HepG2 (cell line): ENCODE measurements around the gene TXNL4A. TPM values are rescaled to one million over a fixed set of nuclear protein-coding genes. Genes with fewer than 3 reads are reported as not detected.

Source experiments
- ATAC-seq: fragments of 200-7000 bp; cut with Tn5 transposase; 3 replicates; pipeline ENCODE4 v1.9.1; 2020; ENCODE audit warnings: mild to moderate bottlenecking, moderate library complexity
- BruUV-seq: library from RNA; stranded (reverse); fragments of 400-500 nt; replicated peaks from 2 replicates; lab custom pipeline; 2021; lab: Mats Ljungman, UMichigan
- CTCF ChIA-PET: fragments of 300-600 bp; formaldehyde crosslinking; extraction: SDS; loops from one replicate; lab custom pipeline; 2021; ENCODE audit warnings: low total read pairs, inconsistent platforms, low intra/inter-chr PET ratio; lab: Yijun Ruan, JAX
- POLR2A ChIA-PET: fragments of 350-600 bp; sonication (Branson Sonifier 250); formaldehyde crosslinking; loops from one replicate; lab custom pipeline; 2020; ENCODE audit warnings: antibody characterized with exemption, inconsistent platforms; lab: Yijun Ruan, JAX
- DNase-seq: peaks from one replicate; pipeline ENCODE4 v3.0.0-alpha.2; 2015; ENCODE audit warnings: low spot score
- FAIRE-seq: peaks from 3 replicates; lab custom pipeline; 2011; peaks lifted over from hg19 to GRCh38; lab: Jason Lieb, UNC
- H2AFZ ChIP-seq: one replicate; pipeline ENCODE4 v1.6.1; 2011; ENCODE audit warnings: low read length, inconsistent platforms
- H3K27ac ChIP-seq: fragments of 300-600 bp; 3 replicates; pipeline ENCODE4 v1.8.0; 2011; ENCODE audit warnings: mixed run types, mild to moderate bottlenecking, mixed read lengths, low read length, inconsistent platforms; ENCODE audit not compliant: insufficient read depth; ENCODE audit errors: extremely low read length
- H3K27me3 ChIP-seq, 2 experiments: fragments of 200-600 bp in 1 of 2; 2 replicates in 1 of 2; 3 replicates in 1 of 2; pipeline versions ENCODE4 v1.6.0 to v1.8.0; 2011; ENCODE audit warnings: low read length in 2 of 2, mild to moderate bottlenecking in 2 of 2, moderate library complexity in 2 of 2, inconsistent platforms in 1 of 2; ENCODE audit not compliant: insufficient read depth in 2 of 2, control insufficient read depth in 1 of 2
- H3K36me3 ChIP-seq, 2 experiments: fragments of 200-600 bp in 1 of 2; replicated peaks in 1 of 2; 2 replicates in 1 of 2; 3 replicates in 1 of 2; pipeline versions ENCODE4 v1.5.1 to v1.8.0; 2011; ENCODE audit warnings: low read length in 2 of 2, inconsistent platforms in 1 of 2; ENCODE audit not compliant: insufficient read depth in 2 of 2, control insufficient read depth in 1 of 2
- H3K4me1 ChIP-seq: 2 replicates; pipeline ENCODE4 v1.5.1; 2012; ENCODE audit warnings: low read length, inconsistent platforms; ENCODE audit not compliant: insufficient read depth
- H3K4me2 ChIP-seq: 2 replicates; pipeline ENCODE4 v1.6.0; 2011; ENCODE audit warnings: low read depth, low read length, inconsistent platforms
- H3K4me3 ChIP-seq, 3 experiments: fragments of 200-600 bp in 1 of 3; sonication (generic), shearing (Covaris generic) in 1 of 3; replicated peaks in 1 of 3; 2 replicates each; pipeline ENCODE4 v1.5.1; 2011 to 2016; ENCODE audit warnings: low read length in 3 of 3, inconsistent platforms in 2 of 3, low read depth in 2 of 3, mild to moderate bottlenecking in 2 of 3, control low read depth in 1 of 3, mixed read lengths in 1 of 3; ENCODE audit not compliant: insufficient read depth in 1 of 3
- H3K79me2 ChIP-seq: one replicate; pipeline ENCODE4 v1.6.1; 2011; ENCODE audit warnings: low read length, inconsistent platforms; ENCODE audit not compliant: insufficient read depth
- H3K9ac ChIP-seq: 2 replicates; pipeline ENCODE4 v1.6.0; 2011; ENCODE audit warnings: mild to moderate bottlenecking, low read depth, low read length, inconsistent platforms; ENCODE audit not compliant: insufficient read depth
- H3K9me3 ChIP-seq: 2 replicates; pipeline ENCODE4 v1.5.1; 2012; ENCODE audit warnings: mild to moderate bottlenecking, low read length
- H4K20me1 ChIP-seq: 2 replicates; pipeline ENCODE4 v1.6.0; 2011; ENCODE audit warnings: inconsistent platforms, mild to moderate bottlenecking, low read length, moderate library complexity; ENCODE audit not compliant: insufficient read depth
- AKAP8 ChIP-seq: sonication (generic); formaldehyde crosslinking; IDR thresholded peaks from 2 replicates; pipeline ENCODE4 v1.5.1; 2020; ENCODE audit warnings: mild to moderate bottlenecking, missing genetic modification reagents
- ELF1 ChIP-seq: sonication (generic); formaldehyde crosslinking; IDR thresholded peaks from 2 replicates; pipeline ENCODE4 v1.4.0; 2020; ENCODE audit warnings: missing genetic modification reagents
- KLF12 ChIP-seq: sonication (generic); formaldehyde crosslinking; IDR thresholded peaks from 2 replicates; pipeline ENCODE4 v1.4.0; 2020; ENCODE audit warnings: missing genetic modification reagents, borderline replicate concordance
- KMT2A ChIP-seq: sonication (generic); formaldehyde crosslinking; IDR thresholded peaks from 2 replicates; pipeline ENCODE4 v1.4.0; 2020; ENCODE audit warnings: missing genetic modification reagents
- NCOA1 ChIP-seq: sonication (generic); formaldehyde crosslinking; IDR thresholded peaks from 2 replicates; pipeline ENCODE4 v1.9.0; 2021; ENCODE audit warnings: missing genetic modification reagents
- NONO ChIP-seq, 2 experiments: fragments of 450-650 bp in 1 of 2; sonication (generic) in 1 of 2; formaldehyde crosslinking in 1 of 2; IDR thresholded peaks in 1 of 2; conservative IDR thresholded peaks in 1 of 2; 2 replicates each; pipeline versions ENCODE4 v1.6.1 to v1.8.0; 2017 to 2022; ENCODE audit warnings: mild to moderate bottlenecking in 1 of 2, missing genetic modification reagents in 1 of 2, moderate library complexity in 1 of 2
- POGZ ChIP-seq: sonication (generic); formaldehyde crosslinking; IDR thresholded peaks from 2 replicates; pipeline ENCODE4 v1.4.0; 2020; ENCODE audit warnings: mild to moderate bottlenecking, missing genetic modification reagents
- REL ChIP-seq: sonication (generic); formaldehyde crosslinking; conservative IDR thresholded peaks from 2 replicates; pipeline ENCODE4 v1.8.0; 2022; ENCODE audit warnings: mild to moderate bottlenecking, missing genetic modification reagents, moderate library complexity
- WIZ ChIP-seq: sonication (generic); formaldehyde crosslinking; IDR thresholded peaks from 2 replicates; pipeline ENCODE4 v1.5.1; 2020; ENCODE audit warnings: mild to moderate bottlenecking, missing genetic modification reagents
- ZNF274 ChIP-seq: sonication (generic); formaldehyde crosslinking; IDR thresholded peaks from 2 replicates; pipeline ENCODE4 v1.5.1; 2020; ENCODE audit warnings: mild to moderate bottlenecking, missing genetic modification reagents
- ZSCAN21 ChIP-seq: sonication (generic); formaldehyde crosslinking; IDR thresholded peaks from 2 replicates; pipeline ENCODE4 v1.8.0; 2022; ENCODE audit warnings: mild to moderate bottlenecking, missing genetic modification reagents, moderate library complexity, borderline replicate concordance
- WGBS: methylation state at CpG from one replicate; pipeline ENCODE4 v1.1.6; 2017; ENCODE audit warnings: low lambda C conversion rate; 5-methylcytosine and 5-hydroxymethylcytosine counted together
- in situ Hi-C: cut with HindIII; loops from 2 replicates; pipeline ENCODE4 v1.10.0; 2017; ENCODE audit warnings: low pct_unique_long_range_greater_than_20kb; ENCODE audit not compliant: extremely low pct_ligation_motif_present
- intact Hi-C: fragments of 100-400 bp; cut with micrococcal nuclease; formaldehyde crosslinking; loops from one replicate; pipeline ENCODE4 v1.10.0; 2022; ENCODE audit not compliant: unreplicated experiment
- polyA plus RNA-seq, 8 experiments: library from polyadenylated mRNA; depleted of rRNA in 3 of 8; stranded (reverse) in 7 of 8; unstranded in 1 of 8; fragments of >200 nt; fragmentation: Illumina TruSeq in 4 of 8; extraction: Trizol in 4 of 8; gene quantifications; 2 replicates each; pipeline versions ENCODE4 v1.2.1 to v1.2.3, GENCODE V29; 2011 to 2016; ENCODE audit warnings: low read depth in 4 of 8, missing spikeins in 1 of 8, mixed read lengths in 1 of 8; ENCODE audit not compliant: insufficient read depth in 1 of 8
- total RNA-seq, 5 experiments: library from RNA; depleted of rRNA; stranded (reverse); fragments of >200 nt; fragmentation: Illumina TruSeq; extraction: Trizol; gene quantifications; 2 replicates each; pipeline ENCODE4 v1.2.3, GENCODE V29; 2016; ENCODE audit warnings: low read depth in 1 of 5
- TF ChIP-seq, protein P1 (sequence below), 2 experiments: sonication (generic) in 1 of 2; formaldehyde crosslinking in 1 of 2; IDR thresholded peaks; 2 replicates each; pipeline versions ENCODE4 v1.4.0 to v1.6.1; 2018 to 2020; ENCODE audit warnings: missing genetic modification reagents in 2 of 2, borderline replicate concordance in 1 of 2, low read depth in 1 of 2, mild to moderate bottlenecking in 1 of 2, missing biosample characterization in 1 of 2
- TF ChIP-seq, protein P2 (sequence below): sonication (generic); formaldehyde crosslinking; IDR thresholded peaks from 2 replicates; pipeline ENCODE4 v1.4.0; 2020; ENCODE audit warnings: mild to moderate bottlenecking, missing genetic modification reagents
- TF ChIP-seq, protein P3 (sequence below): sonication (generic); formaldehyde crosslinking; IDR thresholded peaks from 2 replicates; pipeline ENCODE4 v1.8.1; 2022; ENCODE audit warnings: low read depth, mild to moderate bottlenecking, missing genetic modification reagents
- TF ChIP-seq, protein P4 (sequence below): sonication (generic); formaldehyde crosslinking; IDR thresholded peaks from 2 replicates; pipeline ENCODE4 v1.8.0; 2022; ENCODE audit warnings: low read depth, missing genetic modification reagents
- TF ChIP-seq, protein P5 (sequence below): sonication (generic); formaldehyde crosslinking; IDR thresholded peaks from 2 replicates; pipeline ENCODE4 v1.5.0; 2020; ENCODE audit warnings: missing genetic modification reagents

The TXNL4A gene
- total and polyA plus RNA-seq, 2 of the 13 experiments (the other 11 are each of a cell fraction or from before 2014, with no cell fraction given), result 172 to 202 TPM

DNA sequence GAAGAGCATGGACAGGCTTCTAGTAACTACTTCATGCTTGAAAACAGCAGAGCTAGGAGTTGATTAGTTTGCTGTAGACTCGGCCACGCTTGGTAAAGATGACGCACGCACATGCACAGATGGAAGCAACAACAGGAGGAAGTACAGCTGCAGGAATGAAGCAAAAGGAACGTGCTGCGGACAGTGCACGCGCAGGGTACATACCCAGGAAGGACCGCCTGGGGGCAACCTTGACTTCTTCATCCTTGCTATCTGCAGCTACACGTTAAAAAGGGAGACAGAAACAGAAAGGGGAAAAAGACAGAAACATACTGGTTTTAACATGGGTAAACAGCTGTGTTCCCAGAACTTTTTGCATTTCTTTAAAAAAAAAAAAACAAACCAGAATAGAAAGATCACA, 54.6 kb downstream of the TXNL4A start:
- DNase-seq, result peak; percentile 81
- in situ Hi-C loops, result loop anchor here (10.0 kb wide), 1 partner anchor 171 kb away; the partner anchor contains the start of gene ADNP2
- no peak overlapping the region for H2AFZ ChIP-seq
- ChIA-PET CTCF (interaction anchor here (0.7 to 2.8 kb wide), 6 partner anchors 18 to 220 kb away, joined by 3 to 23 read pairs (median 8); partner anchors contain the start of genes HSBP1L1, RBFA, SLC66A2 and TXNL4A), POLR2A (interaction anchor here (0.9 to 3.0 kb wide), 11 partner anchors 12 to 255 kb away, joined by 3 to 45 read pairs (median 13); partner anchors contain the start of genes ADNP2, HSBP1L1, RBFA and SLC66A2)
- intact Hi-C loops, result loop anchor here (1.0 to 2.0 kb wide), 6 partner anchors 17 to 221 kb away; partner anchors contain the start of genes HSBP1L1, RBFA and TXNL4A
- 6% methylated on average over 10 of the region's 10 CpGs for WGBS
- H3K4me3 ChIP-seq, result peak overlapping the region in 2 of 3 experiments; percentile 34 to 55; a peak in 3 of 6 replicates
- ATAC-seq, result peak; percentile 82
- H3K9ac ChIP-seq, result peak overlapping the region; percentile 34; the same call in 1 of the 2 replicates
- peaks cover 87% of the 10 kb centered on the region for H3K79me2 ChIP-seq
- no TSS peak for BruUV-seq
- peaks cover 11% of the 10 kb centered on the region for H3K9me3 ChIP-seq
- H3K27me3 ChIP-seq, result no peaks in the 10 kb centered on the region
- peak; percentile 90 for FAIRE-seq
- H3K4me1 ChIP-seq, result peaks cover 58% of the 10 kb centered on the region
- peak overlapping the region; percentile 74 for H3K4me2 ChIP-seq
- peak overlapping the region; percentile 88 for H3K27ac ChIP-seq
- peaks cover 19% of the 10 kb centered on the region for H4K20me1 ChIP-seq
- peaks cover 6 to 13% of the 10 kb centered on the region in 2 experiments; a peak in 4 of 5 replicates for H3K36me3 ChIP-seq
- TF ChIP-seq NCOA1 (CRISPR knock-in tag), result no peak
- TF ChIP-seq, protein P1, sequence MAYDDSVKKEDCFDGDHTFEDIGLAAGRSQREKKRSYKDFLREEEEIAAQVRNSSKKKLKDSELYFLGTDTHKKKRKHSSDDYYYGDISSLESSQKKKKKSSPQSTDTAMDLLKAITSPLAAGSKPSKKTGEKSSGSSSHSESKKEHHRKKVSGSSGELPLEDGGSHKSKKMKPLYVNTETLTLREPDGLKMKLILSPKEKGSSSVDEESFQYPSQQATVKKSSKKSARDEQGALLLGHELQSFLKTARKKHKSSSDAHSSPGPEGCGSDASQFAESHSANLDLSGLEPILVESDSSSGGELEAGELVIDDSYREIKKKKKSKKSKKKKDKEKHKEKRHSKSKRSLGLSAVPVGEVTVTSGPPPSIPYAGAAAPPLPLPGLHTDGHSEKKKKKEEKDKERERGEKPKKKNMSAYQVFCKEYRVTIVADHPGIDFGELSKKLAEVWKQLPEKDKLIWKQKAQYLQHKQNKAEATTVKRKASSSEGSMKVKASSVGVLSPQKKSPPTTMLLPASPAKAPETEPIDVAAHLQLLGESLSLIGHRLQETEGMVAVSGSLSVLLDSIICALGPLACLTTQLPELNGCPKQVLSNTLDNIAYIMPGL (CRISPR knock-in tag; IDR thresholded peaks at IDR 0.05; ENCODE audit: borderline replicate concordance in 1 of 2, low read depth in 1 of 2), result peak in 1 of 2 experiments; percentile 41; a peak in 2 of 4 replicates
- TF ChIP-seq, protein P2, sequence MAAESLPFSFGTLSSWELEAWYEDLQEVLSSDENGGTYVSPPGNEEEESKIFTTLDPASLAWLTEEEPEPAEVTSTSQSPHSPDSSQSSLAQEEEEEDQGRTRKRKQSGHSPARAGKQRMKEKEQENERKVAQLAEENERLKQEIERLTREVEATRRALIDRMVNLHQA (CRISPR knock-in tag), result no peak
- TF ChIP-seq NONO (IDR thresholded peaks at IDR 0.05), result no peak
- TF ChIP-seq NONO (CRISPR knock-in tag; conservative IDR thresholded peaks at IDR 0.05), result no peak
- TF ChIP-seq, protein P3, sequence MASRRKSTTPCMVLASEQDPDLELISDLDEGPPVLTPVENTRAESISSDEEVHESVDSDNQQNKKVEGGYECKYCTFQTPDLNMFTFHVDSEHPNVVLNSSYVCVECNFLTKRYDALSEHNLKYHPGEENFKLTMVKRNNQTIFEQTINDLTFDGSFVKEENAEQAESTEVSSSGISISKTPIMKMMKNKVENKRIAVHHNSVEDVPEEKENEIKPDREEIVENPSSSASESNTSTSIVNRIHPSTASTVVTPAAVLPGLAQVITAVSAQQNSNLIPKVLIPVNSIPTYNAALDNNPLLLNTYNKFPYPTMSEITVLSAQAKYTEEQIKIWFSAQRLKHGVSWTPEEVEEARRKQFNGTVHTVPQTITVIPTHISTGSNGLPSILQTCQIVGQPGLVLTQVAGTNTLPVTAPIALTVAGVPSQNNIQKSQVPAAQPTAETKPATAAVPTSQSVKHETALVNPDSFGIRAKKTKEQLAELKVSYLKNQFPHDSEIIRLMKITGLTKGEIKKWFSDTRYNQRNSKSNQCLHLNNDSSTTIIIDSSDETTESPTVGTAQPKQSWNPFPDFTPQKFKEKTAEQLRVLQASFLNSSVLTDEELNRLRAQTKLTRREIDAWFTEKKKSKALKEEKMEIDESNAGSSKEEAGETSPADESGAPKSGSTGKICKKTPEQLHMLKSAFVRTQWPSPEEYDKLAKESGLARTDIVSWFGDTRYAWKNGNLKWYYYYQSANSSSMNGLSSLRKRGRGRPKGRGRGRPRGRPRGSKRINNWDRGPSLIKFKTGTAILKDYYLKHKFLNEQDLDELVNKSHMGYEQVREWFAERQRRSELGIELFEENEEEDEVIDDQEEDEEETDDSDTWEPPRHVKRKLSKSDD, result 0 out of 2 replicates have a peak, but pooled peaks have one; percentile 44
- TF ChIP-seq POGZ, result no peak; the same call in 1 of the 2 replicates
- TF ChIP-seq, protein P4, sequence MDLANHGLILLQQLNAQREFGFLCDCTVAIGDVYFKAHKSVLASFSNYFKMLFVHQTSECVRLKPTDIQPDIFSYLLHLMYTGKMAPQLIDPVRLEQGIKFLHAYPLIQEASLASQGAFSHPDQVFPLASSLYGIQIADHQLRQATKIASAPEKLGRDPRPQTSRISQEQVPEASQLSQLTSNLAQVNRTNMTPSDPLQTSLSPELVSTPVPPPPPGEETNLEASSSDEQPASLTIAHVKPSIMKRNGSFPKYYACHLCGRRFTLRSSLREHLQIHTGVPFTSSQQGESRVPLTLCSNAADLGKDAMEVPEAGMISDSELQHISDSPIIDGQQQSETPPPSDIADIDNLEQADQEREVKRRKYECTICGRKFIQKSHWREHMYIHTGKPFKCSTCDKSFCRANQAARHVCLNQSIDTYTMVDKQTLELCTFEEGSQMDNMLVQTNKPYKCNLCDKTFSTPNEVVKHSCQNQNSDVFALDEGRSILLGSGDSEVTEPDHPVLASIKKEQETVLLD (CRISPR knock-in tag), result no peak
- peak; percentile 70; the same call in 1 of the 2 replicates for TF ChIP-seq KMT2A (CRISPR knock-in tag)
- TF ChIP-seq ZSCAN21 (CRISPR knock-in tag), result no peak
- no peak for TF ChIP-seq ZNF274 (CRISPR knock-in tag)
- no peak for TF ChIP-seq AKAP8 (CRISPR knock-in tag)
- TF ChIP-seq KLF12, result no peak
- TF ChIP-seq WIZ (CRISPR knock-in tag), result no peak
- TF ChIP-seq ELF1 (CRISPR knock-in tag), result peak; percentile 44; the same call in 1 of the 2 replicates
- TF ChIP-seq, protein P5, sequence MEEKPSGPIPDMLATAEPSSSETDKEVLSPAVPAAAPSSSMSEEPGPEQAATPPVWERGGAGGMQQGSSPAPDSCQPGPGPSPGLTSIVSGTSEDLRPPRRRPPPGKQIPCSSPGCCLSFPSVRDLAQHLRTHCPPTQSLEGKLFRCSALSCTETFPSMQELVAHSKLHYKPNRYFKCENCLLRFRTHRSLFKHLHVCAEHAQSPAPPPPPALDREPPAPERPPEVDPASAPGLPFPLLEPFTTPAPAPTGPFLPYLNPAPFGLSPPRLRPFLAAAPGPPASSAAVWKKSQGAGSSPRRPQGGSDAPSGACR (CRISPR knock-in tag), result no peak; the same call in 1 of the 2 replicates
- TF ChIP-seq REL (CRISPR knock-in tag), result no peak
